ENCODE results near the gene C2orf78. TPM values are rescaled to one million over a fixed set of nuclear protein-coding genes. Genes with fewer than 3 reads are reported as not detected.

The C2orf78 gene
- total RNA-seq, 1 experiment from 2014 or later = not detected

DNA sequence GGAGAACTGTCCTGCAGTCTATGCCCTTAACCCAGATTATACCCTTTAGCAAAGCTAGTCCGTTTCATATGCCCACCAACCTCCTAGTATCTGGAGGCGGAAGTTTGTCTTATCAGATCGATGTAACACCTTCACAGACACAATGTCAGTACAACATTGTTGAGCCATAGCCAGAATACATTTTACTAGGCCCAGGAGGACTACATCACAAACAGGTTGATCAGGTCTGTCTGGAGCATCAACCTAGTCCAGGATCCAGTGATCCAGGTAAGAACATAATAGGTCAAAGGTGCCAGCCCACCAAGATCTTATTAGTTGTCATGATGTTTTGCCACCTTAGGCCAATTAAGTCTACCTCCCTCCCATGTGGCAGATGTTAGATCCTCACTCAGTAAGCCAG is 44.9 kb upstream of the C2orf78 start:
- no peak overlapping the region for H3K4me3 ChIP-seq (ENCODE audit: low read depth, low read length, poor library complexity, severe bottlenecking)
- H3K9me3 ChIP-seq (ENCODE audit: low read depth, low read length, poor library complexity, severe bottlenecking) = no peaks in the 10 kb centered on the region
- ChIA-PET CTCF (no interaction called here), POLR2A (ENCODE audit: low non-redundant PET) (no interaction called here)
- no peak overlapping the region for H3K27ac ChIP-seq (ENCODE audit: low read depth, low read length, poor library complexity, severe bottlenecking)
- TF ChIP-seq EZH2 (IDR thresholded peaks at IDR 0.05; ENCODE audit: borderline replicate concordance, low read depth, low read length, poor library complexity, severe bottlenecking) = no peak
- TF ChIP-seq, protein P1, sequence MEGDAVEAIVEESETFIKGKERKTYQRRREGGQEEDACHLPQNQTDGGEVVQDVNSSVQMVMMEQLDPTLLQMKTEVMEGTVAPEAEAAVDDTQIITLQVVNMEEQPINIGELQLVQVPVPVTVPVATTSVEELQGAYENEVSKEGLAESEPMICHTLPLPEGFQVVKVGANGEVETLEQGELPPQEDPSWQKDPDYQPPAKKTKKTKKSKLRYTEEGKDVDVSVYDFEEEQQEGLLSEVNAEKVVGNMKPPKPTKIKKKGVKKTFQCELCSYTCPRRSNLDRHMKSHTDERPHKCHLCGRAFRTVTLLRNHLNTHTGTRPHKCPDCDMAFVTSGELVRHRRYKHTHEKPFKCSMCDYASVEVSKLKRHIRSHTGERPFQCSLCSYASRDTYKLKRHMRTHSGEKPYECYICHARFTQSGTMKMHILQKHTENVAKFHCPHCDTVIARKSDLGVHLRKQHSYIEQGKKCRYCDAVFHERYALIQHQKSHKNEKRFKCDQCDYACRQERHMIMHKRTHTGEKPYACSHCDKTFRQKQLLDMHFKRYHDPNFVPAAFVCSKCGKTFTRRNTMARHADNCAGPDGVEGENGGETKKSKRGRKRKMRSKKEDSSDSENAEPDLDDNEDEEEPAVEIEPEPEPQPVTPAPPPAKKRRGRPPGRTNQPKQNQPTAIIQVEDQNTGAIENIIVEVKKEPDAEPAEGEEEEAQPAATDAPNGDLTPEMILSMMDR (conservative IDR thresholded peaks at IDR 0.05; ENCODE audit: low read depth, low read length) = no peak
- no peak for DNase-seq (ENCODE audit: low spot score)
- H3K4me1 ChIP-seq (ENCODE audit: insufficient read depth, low read length, poor library complexity, severe bottlenecking) = peaks cover 11% of the 10 kb centered on the region
- H3K36me3 ChIP-seq (ENCODE audit: insufficient read depth, low read length, poor library complexity, severe bottlenecking) = peaks cover 7% of the 10 kb centered on the region
- intact Hi-C loops (cut with micrococcal nuclease; ENCODE audit: unreplicated experiment) = no loop called here
- H3K27me3 ChIP-seq (replicated peaks; ENCODE audit: insufficient read depth, low read depth, low read length, poor library complexity) = no peaks in the 10 kb centered on the region
- BruUV-seq (replicated peaks) = no TSS peak

DNA sequence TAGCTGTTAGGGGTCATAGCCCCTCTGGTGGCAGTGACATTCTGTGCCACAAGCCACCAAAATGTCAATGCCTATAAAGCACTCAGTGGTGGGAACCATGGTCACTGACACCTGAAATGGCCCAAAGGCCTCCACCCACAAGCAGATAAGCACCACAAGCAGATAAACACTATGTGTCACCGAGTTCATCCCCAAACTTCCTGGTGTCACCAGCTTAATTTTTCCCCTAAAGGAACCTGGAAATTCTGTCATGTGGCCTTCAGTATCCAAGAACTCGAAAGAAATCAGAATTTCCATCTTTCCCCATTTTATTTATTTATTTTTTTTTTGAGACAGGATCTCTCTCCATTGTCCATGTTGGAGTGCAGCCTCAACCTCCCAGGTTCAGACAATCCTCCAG is 43.2 kb upstream of the C2orf78 start:
- Histone ChIP-seq H3K36me3 (ENCODE audit: insufficient read depth, low read length, poor library complexity, severe bottlenecking) (no peaks in the 10 kb centered on the region), H3K27ac (ENCODE audit: low read depth, low read length, poor library complexity, severe bottlenecking) (no peak overlapping the region), H3K27me3 (replicated peaks; ENCODE audit: insufficient read depth, low read depth, low read length, poor library complexity) (no peaks in the 10 kb centered on the region), H3K9me3 (ENCODE audit: low read depth, low read length, poor library complexity, severe bottlenecking) (no peaks in the 10 kb centered on the region), H3K4me3 (ENCODE audit: low read depth, low read length, poor library complexity, severe bottlenecking) (no peak overlapping the region), H3K4me1 (ENCODE audit: insufficient read depth, low read length, poor library complexity, severe bottlenecking) (peaks cover 9% of the 10 kb centered on the region)
- TF ChIP-seq, protein P1 (conservative IDR thresholded peaks at IDR 0.05; ENCODE audit: low read depth, low read length) = no peak
- no peak for TF ChIP-seq EZH2 (IDR thresholded peaks at IDR 0.05; ENCODE audit: borderline replicate concordance, low read depth, low read length, poor library complexity, severe bottlenecking)
- POLR2A ChIA-PET (ENCODE audit: low non-redundant PET) = no interaction called here
- BruUV-seq (replicated peaks) = no TSS peak
- CTCF ChIA-PET = interaction anchor here (0.7 kb wide), 1 partner anchor 16 kb away, joined by 3 read pairs; no protein-coding TSS in a partner anchor
- intact Hi-C loops (cut with micrococcal nuclease; ENCODE audit: unreplicated experiment) = no loop called here
- no peak for DNase-seq (ENCODE audit: low spot score)

DNA sequence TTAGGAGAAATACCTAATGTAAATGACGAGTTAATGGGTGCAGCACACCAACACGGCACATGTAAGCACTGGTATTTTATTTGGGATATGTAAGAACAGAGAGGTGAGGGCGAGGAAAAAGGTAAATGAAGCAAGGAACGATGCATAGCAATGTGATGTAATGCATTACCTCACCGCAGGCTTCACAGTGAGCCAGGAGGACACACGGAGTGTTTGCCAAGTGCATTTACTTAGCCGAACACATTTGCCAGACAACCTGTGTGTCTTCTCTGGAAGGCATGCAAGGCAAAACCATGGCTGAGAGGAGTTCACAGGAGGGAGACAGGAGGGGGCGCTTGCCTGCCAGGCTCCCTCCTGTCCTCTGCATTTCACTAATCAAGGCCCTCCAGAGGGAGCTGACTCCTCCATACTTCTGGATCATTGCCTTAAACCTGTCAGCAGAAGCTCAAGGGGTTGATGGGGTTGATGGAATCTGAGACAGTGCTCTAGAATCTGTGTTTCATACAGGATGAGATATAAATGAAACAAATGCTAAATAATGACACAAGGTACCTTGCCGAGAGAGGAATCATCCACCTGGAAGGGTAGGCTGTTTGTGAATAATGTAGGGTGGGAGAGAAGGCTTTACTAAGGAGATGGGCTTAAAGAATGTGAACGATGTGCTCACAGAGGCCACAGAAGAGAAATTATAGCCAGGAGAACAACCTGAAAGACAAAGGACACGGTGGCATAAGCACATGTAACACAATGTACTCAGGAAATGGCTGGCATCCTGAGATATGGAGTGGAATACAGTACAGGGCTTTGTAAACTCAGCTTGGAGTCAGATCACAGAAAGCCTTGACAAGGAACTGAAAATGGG is 37.7 kb upstream of the C2orf78 start:
- no peak overlapping the region for H3K27ac ChIP-seq (ENCODE audit: low read depth, low read length, poor library complexity, severe bottlenecking)
- no peak for DNase-seq (ENCODE audit: low spot score)
- no peaks in the 10 kb centered on the region for H3K4me1 ChIP-seq (ENCODE audit: insufficient read depth, low read length, poor library complexity, severe bottlenecking)
- no TSS peak for BruUV-seq (replicated peaks)
- H3K9me3 ChIP-seq (ENCODE audit: low read depth, low read length, poor library complexity, severe bottlenecking) = no peaks in the 10 kb centered on the region
- H3K36me3 ChIP-seq (ENCODE audit: insufficient read depth, low read length, poor library complexity, severe bottlenecking) = no peaks in the 10 kb centered on the region
- H3K27me3 ChIP-seq (replicated peaks; ENCODE audit: insufficient read depth, low read depth, low read length, poor library complexity) = no peaks in the 10 kb centered on the region
- ChIA-PET CTCF (interaction anchor here (1.1 kb wide), 1 partner anchor 589 kb away, joined by 3 read pairs; no protein-coding TSS in a partner anchor), POLR2A (ENCODE audit: low non-redundant PET) (no interaction called here)
- intact Hi-C loops (cut with micrococcal nuclease; ENCODE audit: unreplicated experiment) = no loop called here
- no peak for TF ChIP-seq EZH2 (IDR thresholded peaks at IDR 0.05; ENCODE audit: borderline replicate concordance, low read depth, low read length, poor library complexity, severe bottlenecking)
- TF ChIP-seq, protein P1 (conservative IDR thresholded peaks at IDR 0.05; ENCODE audit: low read depth, low read length) = no peak
- no peak overlapping the region for H3K4me3 ChIP-seq (ENCODE audit: low read depth, low read length, poor library complexity, severe bottlenecking)

Measured in A673 (cell line).